Sigmoid colon (tissue), 7 donors: Measurements from ENCODE around the gene SEPTIN6. TPM values are rescaled to one million over a fixed set of nuclear protein-coding genes. Genes with fewer than 3 reads are reported as not detected.

Experiments
- DNase-seq: peaks from one replicate; pipeline ENCODE4 v3.0.0-alpha.2; 2019
- H3K27ac ChIP-seq, 4 donors: fragments of 200-600 bp; sonication (generic); one replicate each; pipeline ENCODE4 v1.5.1; 2016 to 2019; ENCODE audit warnings: mild to moderate bottlenecking in 1 of 4
- H3K27me3 ChIP-seq, 3 donors: fragments of 200-600 bp; sonication (generic); one replicate each; pipeline ENCODE4 v1.5.1; 2019; ENCODE audit warnings: mild to moderate bottlenecking in 1 of 3
- H3K36me3 ChIP-seq, 4 donors: fragments of 200-600 bp; sonication (generic); one replicate each; pipeline ENCODE4 v1.5.1; 2016 to 2019
- H3K4me1 ChIP-seq, 4 donors: fragments of 200-600 bp; sonication (generic); one replicate each; pipeline ENCODE4 v1.5.1; 2017 to 2019
- H3K4me3 ChIP-seq, 4 donors: fragments of 200-600 bp; sonication (generic); one replicate each; pipeline ENCODE4 v1.5.1; 2017 to 2019; ENCODE audit warnings: mild to moderate bottlenecking in 2 of 4, moderate library complexity in 1 of 4
- H3K9me3 ChIP-seq, 4 donors: fragments of 200-600 bp in 3 of 4; sonication (generic) in 3 of 4; one replicate each; pipeline versions ENCODE4 v1.5.1 to v1.6.1; 2013 to 2019
- EP300 ChIP-seq, 4 donors: sonication (generic); formaldehyde crosslinking; IDR thresholded peaks; one replicate each; pipeline ENCODE4 v1.6.1; 2017; ENCODE audit warnings: antibody characterized with exemption in 4 of 4
- POLR2A ChIP-seq, 2 donors: fragments of 450-650 bp; IDR thresholded peaks; one replicate each; pipeline ENCODE4 v1.6.1; 2016; ENCODE audit warnings: antibody characterized with exemption in 2 of 2, mild to moderate bottlenecking in 2 of 2, moderate library complexity in 2 of 2
- POLR2AphosphoS5 ChIP-seq, 4 donors: sonication (generic); formaldehyde crosslinking; IDR thresholded peaks; one replicate each; pipeline ENCODE4 v1.6.1; 2017; ENCODE audit warnings: antibody characterized with exemption in 4 of 4
- WGBS, 2 donors: extraction: QIAGEN DNeasy Blood & Tissue Kit; methylation state at CpG; one replicate each; pipeline ENCODE4 v1.1.7; 2013; 5-methylcytosine and 5-hydroxymethylcytosine counted together
- intact Hi-C: fragments of 100-400 bp; cut with DNase I; formaldehyde crosslinking; loops from one replicate; pipeline ENCODE4 v1.15.1; 2023
- polyA plus RNA-seq, 3 donors: library from polyadenylated mRNA; stranded (reverse); fragments of 200-250 nt; gene quantifications; one replicate each; pipeline ENCODE4 v1.2.3, GENCODE V29; 2013
- total RNA-seq, 4 donors: library from RNA; depleted of rRNA; stranded (reverse); fragments of >200 nt; gene quantifications; one replicate each; pipeline ENCODE4 v1.1.0, GENCODE V29; 2016
- TF ChIP-seq, protein P1 (sequence below), 4 experiments: fragments of 450-650 bp in 3 of 4; fragments of 200-600 bp in 1 of 4; IDR thresholded peaks; one replicate each; pipeline ENCODE4 v1.5.1; 2016 to 2019; ENCODE audit warnings: antibody characterized with exemption in 4 of 4, mild to moderate bottlenecking in 3 of 4, moderate library complexity in 2 of 4
- donor health status: healthy with polysubstance abuse.
- donor health status: Bipolar disorder and iron deficiency.
- donor health status: healthy.

Gene SEPTIN6
- total and polyA plus RNA-seq, 7 donors = 5.3 to 103 (median 48.2) TPM

GRCh38 chrX:119721487-119721886 lies 28.5 kb upstream of the SEPTIN6 start:
- no peaks in the 10 kb centered on the region for H3K27me3 ChIP-seq
- H3K36me3 ChIP-seq = no peaks in the 10 kb centered on the region
- WGBS, 2 donors = 80 to 83% methylated on average over 6 of the region's 6 CpGs
- H3K4me1 ChIP-seq = no peaks in the 10 kb centered on the region
- H3K27ac ChIP-seq = no peak overlapping the region
- H3K4me3 ChIP-seq = no peak overlapping the region
- intact Hi-C loops = no loop called here
- no peak for TF ChIP-seq POLR2AphosphoS5 (IDR thresholded peaks at IDR 0.05)
- no peak for TF ChIP-seq POLR2A (IDR thresholded peaks at IDR 0.05)
- TF ChIP-seq EP300 (IDR thresholded peaks at IDR 0.05) = no peak
- TF ChIP-seq, protein P1, sequence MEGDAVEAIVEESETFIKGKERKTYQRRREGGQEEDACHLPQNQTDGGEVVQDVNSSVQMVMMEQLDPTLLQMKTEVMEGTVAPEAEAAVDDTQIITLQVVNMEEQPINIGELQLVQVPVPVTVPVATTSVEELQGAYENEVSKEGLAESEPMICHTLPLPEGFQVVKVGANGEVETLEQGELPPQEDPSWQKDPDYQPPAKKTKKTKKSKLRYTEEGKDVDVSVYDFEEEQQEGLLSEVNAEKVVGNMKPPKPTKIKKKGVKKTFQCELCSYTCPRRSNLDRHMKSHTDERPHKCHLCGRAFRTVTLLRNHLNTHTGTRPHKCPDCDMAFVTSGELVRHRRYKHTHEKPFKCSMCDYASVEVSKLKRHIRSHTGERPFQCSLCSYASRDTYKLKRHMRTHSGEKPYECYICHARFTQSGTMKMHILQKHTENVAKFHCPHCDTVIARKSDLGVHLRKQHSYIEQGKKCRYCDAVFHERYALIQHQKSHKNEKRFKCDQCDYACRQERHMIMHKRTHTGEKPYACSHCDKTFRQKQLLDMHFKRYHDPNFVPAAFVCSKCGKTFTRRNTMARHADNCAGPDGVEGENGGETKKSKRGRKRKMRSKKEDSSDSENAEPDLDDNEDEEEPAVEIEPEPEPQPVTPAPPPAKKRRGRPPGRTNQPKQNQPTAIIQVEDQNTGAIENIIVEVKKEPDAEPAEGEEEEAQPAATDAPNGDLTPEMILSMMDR (IDR thresholded peaks at IDR 0.05) = no peak
- no peak for DNase-seq
- no peaks in the 10 kb centered on the region for H3K9me3 ChIP-seq

- TF ChIP-seq POLR2AphosphoS5 (IDR thresholded peaks at IDR 0.05) (no peak), EP300 (IDR thresholded peaks at IDR 0.05) (no peak), POLR2A (IDR thresholded peaks at IDR 0.05) (no peak)
- TF ChIP-seq, protein P1 (IDR thresholded peaks at IDR 0.05) = no peak
- WGBS, 2 donors = 91 to 93% methylated on average over 3 of the region's 3 CpGs
Measured at GRCh38 chrX:119709630-119710029, 16.7 kb upstream of the SEPTIN6 start.

GRCh38 chrX:119708936-119709335 lies 16.0 kb upstream of the SEPTIN6 start:
- no peak for DNase-seq
- TF ChIP-seq, protein P1 (IDR thresholded peaks at IDR 0.05) = no peak
- no peak for TF ChIP-seq EP300 (IDR thresholded peaks at IDR 0.05)
- TF ChIP-seq POLR2A (IDR thresholded peaks at IDR 0.05) = no peak
- TF ChIP-seq POLR2AphosphoS5 (IDR thresholded peaks at IDR 0.05) = no peak
- 90 to 95% methylated on average over 2 of the region's 2 CpGs for WGBS, 2 donors
- intact Hi-C loops = no loop called here
- no peak overlapping the region for H3K27ac ChIP-seq
- H3K4me1 ChIP-seq = no peaks in the 10 kb centered on the region
- H3K4me3 ChIP-seq = no peak overlapping the region
- H3K27me3 ChIP-seq = no peaks in the 10 kb centered on the region
- H3K9me3 ChIP-seq = no peaks in the 10 kb centered on the region
- no peaks in the 10 kb centered on the region for H3K36me3 ChIP-seq

More at GRCh38 chrX:119709630-119710029, 16.7 kb upstream of the SEPTIN6 start:
- Histone ChIP-seq H3K4me3 (no peak overlapping the region), H3K27ac (no peak overlapping the region), H3K9me3 (no peaks in the 10 kb centered on the region), H3K27me3 (no peaks in the 10 kb centered on the region), H3K36me3 (no peaks in the 10 kb centered on the region), H3K4me1 (no peaks in the 10 kb centered on the region)
- no peak for DNase-seq
- intact Hi-C loops = no loop called here

GRCh38 chrX:119706616-119707015 lies 13.6 kb upstream of the SEPTIN6 start:
- Histone ChIP-seq H3K27ac (no peak overlapping the region), H3K9me3 (no peaks in the 10 kb centered on the region), H3K4me1 (no peaks in the 10 kb centered on the region), H3K4me3 (no peak overlapping the region), H3K36me3 (no peaks in the 10 kb centered on the region), H3K27me3 (no peaks in the 10 kb centered on the region)
- 67 to 80% methylated on average over 5 of the region's 5 CpGs for WGBS, 2 donors
- no peak for DNase-seq
- intact Hi-C loops = no loop called here
- TF ChIP-seq, protein P1 (IDR thresholded peaks at IDR 0.05) = no peak
- TF ChIP-seq EP300 (IDR thresholded peaks at IDR 0.05) (no peak), POLR2A (IDR thresholded peaks at IDR 0.05) (no peak), POLR2AphosphoS5 (IDR thresholded peaks at IDR 0.05) (no peak)

- Histone ChIP-seq H3K36me3 (no peaks in the 10 kb centered on the region), H3K27me3 (no peaks in the 10 kb centered on the region), H3K27ac (no peak overlapping the region), H3K9me3 (no peaks in the 10 kb centered on the region), H3K4me3 (no peak overlapping the region), H3K4me1 (peaks cover 0 to 7% (median 2%) of the 10 kb centered on the region in 4 donors)
- DNase-seq = no peak
- no peak for TF ChIP-seq POLR2AphosphoS5 (IDR thresholded peaks at IDR 0.05)
- TF ChIP-seq, protein P1 (IDR thresholded peaks at IDR 0.05) = peak in 3 of 4 experiments; percentile 37 to 46 (median 42)
- TF ChIP-seq POLR2A (IDR thresholded peaks at IDR 0.05) = no peak
- TF ChIP-seq EP300 (IDR thresholded peaks at IDR 0.05) = no peak
- intact Hi-C loops = loop anchor here (5.0 to 10.0 kb wide), 2 partner anchors 92 to 176 kb away; partner anchors contain the start of genes NDUFA1, NKRF and RNF113A
Measured at GRCh38 chrX:119698845-119699244, 5.9 kb upstream of the SEPTIN6 start.
